Fibroblast of the aortic adventitia (primary cell): ENCODE results near the gene SLC2A9. TPM values are rescaled to one million over a fixed set of nuclear protein-coding genes. Genes with fewer than 3 reads are reported as not detected.

Experiments
- DNase-seq: peaks from one replicate; pipeline ENCODE4 v3.0.0-alpha.2; 2010; ENCODE audit warnings: low read depth
- H3K4me3 ChIP-seq: 2 replicates; pipeline ENCODE4 v1.5.1; 2011; ENCODE audit warnings: low read depth, mild to moderate bottlenecking, control low read depth, low read length, moderate library complexity
- total RNA-seq: library from RNA; depleted of rRNA; stranded (reverse); fragments of >200 nt; gene quantifications from 2 replicates; pipeline ENCODE4 v1.2.3, GENCODE V29; 2012; ENCODE audit warnings: low replicate concordance
- TF ChIP-seq, protein P1 (sequence below): IDR thresholded peaks from 2 replicates; pipeline ENCODE4 v1.5.1; 2011; ENCODE audit warnings: mild to moderate bottlenecking, low read length, control low read depth, inconsistent platforms; ENCODE audit not compliant: insufficient read depth

SLC2A9 gene
- total RNA-seq, 1 donor, result 0.90 TPM

DNA sequence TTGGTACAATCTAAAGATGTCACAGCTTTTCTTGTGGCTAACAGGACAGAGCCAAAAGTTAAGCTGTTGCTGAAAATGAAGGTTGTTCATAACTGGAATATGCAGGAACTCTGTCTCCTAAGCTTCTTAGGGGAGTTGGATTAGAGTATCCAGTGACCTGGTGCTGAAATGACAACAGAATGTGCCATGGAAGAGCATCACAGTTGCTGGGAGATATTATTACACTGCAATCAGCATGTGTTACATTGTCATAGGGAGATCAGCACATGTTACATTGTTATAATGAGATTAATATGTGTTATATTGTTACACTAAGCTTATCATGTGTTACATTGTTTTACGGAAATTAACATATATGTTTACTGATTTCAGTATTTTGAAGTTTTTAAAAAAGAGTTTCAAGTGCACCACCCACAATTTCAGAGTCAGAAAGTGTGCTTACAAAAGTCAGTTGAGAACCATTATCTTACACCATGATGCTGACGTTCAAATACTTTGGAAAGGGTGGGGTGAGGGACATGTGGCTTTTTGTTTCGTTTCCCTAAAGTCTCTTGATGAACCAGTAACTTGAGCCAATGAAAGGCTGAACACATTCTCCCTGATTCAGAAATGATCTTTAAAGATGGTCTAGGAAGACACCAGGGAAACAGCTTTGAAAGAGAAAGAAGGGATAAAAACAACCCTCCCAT lies 126.5 kb downstream of the SLC2A9 start:
- no peak for DNase-seq

DNA sequence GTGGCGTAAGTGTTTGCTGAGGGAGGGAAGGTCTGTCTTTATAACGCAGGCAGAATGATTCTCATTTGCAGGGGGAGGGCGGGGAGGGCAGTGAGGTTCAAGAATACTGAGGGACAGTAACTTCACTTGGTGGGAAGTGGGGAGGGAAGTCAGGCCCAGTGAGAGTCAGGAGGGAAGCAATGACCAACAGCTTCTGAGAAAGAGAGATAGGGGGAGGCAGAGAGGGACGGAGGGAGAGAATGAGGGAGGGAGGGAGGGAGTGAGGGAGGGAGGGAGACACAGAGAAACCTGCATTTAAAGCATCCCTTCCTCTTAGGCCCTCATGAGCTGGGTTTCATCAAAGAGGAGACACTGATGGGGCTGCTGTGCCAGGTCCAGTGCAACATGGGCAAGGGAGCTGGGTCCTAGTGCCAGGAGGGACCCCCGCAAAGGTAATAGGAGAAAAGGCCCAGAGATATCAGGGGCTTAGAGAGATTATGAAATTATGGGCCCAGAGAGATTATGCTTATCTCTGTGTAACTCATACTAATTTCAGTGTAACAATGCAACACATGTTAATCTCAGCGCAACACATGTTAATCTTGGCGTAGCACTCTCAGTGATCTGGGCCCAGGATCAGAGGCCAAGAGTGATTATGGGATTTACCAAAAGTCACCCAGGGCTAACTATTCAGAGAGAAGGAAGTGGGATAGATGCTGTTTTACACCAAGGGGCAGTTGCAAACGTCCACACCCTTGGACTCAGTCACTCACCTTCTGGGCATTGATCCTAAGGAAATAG lies 127.8 kb downstream of the SLC2A9 start:
- DNase-seq, result no peak
- TF ChIP-seq, protein P1, sequence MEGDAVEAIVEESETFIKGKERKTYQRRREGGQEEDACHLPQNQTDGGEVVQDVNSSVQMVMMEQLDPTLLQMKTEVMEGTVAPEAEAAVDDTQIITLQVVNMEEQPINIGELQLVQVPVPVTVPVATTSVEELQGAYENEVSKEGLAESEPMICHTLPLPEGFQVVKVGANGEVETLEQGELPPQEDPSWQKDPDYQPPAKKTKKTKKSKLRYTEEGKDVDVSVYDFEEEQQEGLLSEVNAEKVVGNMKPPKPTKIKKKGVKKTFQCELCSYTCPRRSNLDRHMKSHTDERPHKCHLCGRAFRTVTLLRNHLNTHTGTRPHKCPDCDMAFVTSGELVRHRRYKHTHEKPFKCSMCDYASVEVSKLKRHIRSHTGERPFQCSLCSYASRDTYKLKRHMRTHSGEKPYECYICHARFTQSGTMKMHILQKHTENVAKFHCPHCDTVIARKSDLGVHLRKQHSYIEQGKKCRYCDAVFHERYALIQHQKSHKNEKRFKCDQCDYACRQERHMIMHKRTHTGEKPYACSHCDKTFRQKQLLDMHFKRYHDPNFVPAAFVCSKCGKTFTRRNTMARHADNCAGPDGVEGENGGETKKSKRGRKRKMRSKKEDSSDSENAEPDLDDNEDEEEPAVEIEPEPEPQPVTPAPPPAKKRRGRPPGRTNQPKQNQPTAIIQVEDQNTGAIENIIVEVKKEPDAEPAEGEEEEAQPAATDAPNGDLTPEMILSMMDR, result no peak

More for the DNA sequence above, 126.5 kb downstream of the SLC2A9 start:
- no peak overlapping the region for H3K4me3 ChIP-seq
- TF ChIP-seq, protein P1, result no peak

DNA sequence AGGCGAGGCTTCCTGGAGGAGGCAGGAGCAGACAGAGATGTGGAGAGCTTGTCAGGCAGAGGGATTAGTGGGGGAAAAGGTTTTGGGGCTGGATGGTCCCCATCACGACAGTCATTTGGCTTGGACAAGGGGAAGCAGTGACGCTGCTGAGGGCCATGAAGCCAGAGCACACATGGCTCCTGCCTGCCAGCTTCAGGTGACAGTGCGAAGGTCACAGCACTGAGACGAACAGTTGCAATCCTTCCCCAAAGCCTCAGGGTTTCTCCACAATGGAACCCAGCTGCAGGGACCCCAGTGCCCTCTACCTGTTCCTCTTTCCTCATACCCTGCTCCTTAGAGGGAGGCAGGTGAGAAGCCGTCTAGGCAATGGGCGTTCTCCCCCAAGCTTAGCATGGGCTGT lies 129.6 kb downstream of the SLC2A9 start:
- H3K4me3 ChIP-seq, result no peak overlapping the region
- TF ChIP-seq, protein P1, result no peak
- no peak for DNase-seq

More for the DNA sequence above, 127.8 kb downstream of the SLC2A9 start:
- no peak overlapping the region for H3K4me3 ChIP-seq

DNA sequence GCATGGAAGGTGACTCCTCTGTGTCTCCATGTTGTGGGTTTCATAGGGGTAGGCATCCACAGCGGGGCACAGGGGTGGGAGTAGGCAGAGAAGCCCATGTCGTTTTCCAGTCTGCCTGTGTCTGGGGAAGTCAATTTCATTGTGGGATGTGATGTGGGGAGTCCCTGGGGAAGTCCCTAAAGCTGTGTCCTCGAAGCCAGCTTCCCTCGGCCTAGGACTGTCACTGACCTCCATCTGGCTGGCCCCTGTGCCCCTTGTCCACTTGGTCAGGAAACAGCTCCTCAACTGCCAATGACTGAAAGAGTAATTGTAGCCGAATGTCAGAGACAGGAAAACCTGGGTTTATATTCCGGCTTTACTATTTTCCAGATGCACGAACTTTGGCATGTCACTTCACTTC lies 130.2 kb downstream of the SLC2A9 start:
- no peak overlapping the region for H3K4me3 ChIP-seq
- TF ChIP-seq, protein P1, result no peak
- no peak for DNase-seq

DNA sequence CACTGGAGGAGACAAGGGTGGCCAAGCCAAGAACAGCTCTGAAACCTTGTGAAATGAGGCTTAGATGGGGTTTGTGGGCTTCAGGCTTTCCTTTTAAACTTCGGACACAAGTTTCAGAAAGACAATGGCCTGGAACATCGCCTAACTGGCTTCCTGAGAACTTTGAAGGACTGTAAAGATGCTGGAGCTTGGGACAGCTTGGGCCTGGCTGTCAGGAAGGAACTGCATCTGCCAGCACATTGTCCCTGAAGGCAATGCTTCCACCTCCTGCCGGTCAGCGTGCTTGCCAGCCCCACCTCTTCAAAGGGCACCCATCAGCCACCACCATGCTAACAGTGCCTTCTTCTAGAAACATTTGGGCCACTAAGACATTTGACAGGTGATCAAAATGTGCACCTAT lies 132.0 kb downstream of the SLC2A9 start:
- TF ChIP-seq, protein P1, result no peak
- H3K4me3 ChIP-seq, result no peak overlapping the region
- DNase-seq, result no peak

DNA sequence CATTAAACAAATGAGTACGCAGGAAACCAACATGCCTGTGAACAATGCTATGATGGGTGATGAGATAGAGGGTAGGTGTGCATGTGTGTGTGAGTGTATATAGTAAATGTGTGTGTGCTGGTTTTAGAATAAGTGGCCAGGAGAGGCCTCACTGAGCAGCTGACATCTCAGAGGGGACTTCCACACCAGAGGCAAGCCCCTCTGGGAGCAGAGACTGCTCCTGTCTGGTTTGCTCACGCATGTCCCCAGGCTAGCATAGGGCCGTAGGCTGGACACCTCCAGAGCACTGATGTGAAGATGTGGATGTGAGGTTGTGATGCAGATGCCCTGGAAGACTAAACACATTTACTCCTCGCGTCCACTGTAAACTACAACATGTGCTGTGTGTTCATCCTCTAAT lies 135.3 kb downstream of the SLC2A9 start:
- no peak for DNase-seq
- TF ChIP-seq, protein P1, result no peak
- no peak overlapping the region for H3K4me3 ChIP-seq
